ENCODE results near the gene KAT6B.

GRCh38 chr10:74994854-74995253 is 168.5 kb downstream of the KAT6B start:
- no peak for TF ChIP-seq CTCF (conservative IDR thresholded peaks at IDR 0.05; ENCODE audit: low read depth, low read length)
- TF ChIP-seq EZH2 (IDR thresholded peaks at IDR 0.05; ENCODE audit: borderline replicate concordance, low read depth, low read length, poor library complexity, severe bottlenecking): no peak

All from A673 (cell line).